Tibial artery (tissue), 4 donors: ENCODE results near the gene DIAPH3.

Experiments
- DNase-seq, 2 donors: peaks; one replicate each; pipeline ENCODE4 v3.0.0-alpha.2; 2019
- H3K27ac ChIP-seq, 2 donors: fragments of 200-600 bp; sonication (generic) in 1 of 2; 1 replicate in 1 of 2; 2 replicates in 1 of 2; pipeline ENCODE4 v1.5.1; 2018 to 2019; ENCODE audit warnings: mild to moderate bottlenecking in 1 of 2
- H3K27me3 ChIP-seq, 2 donors: fragments of 200-600 bp; sonication (generic) in 1 of 2; one replicate each; pipeline versions ENCODE4 v1.5.1 to v1.6.0; 2016 to 2019
- H3K36me3 ChIP-seq, 3 donors: fragments of 200-600 bp; sonication (generic) in 2 of 3; one replicate each; pipeline ENCODE4 v1.5.1; 2016 to 2019; ENCODE audit warnings: mild to moderate bottlenecking in 2 of 3
- H3K4me1 ChIP-seq, 4 donors: fragments of 200-600 bp; sonication (generic) in 2 of 4; 1 replicate in 3 of 4; 2 replicates in 1 of 4; pipeline ENCODE4 v1.5.1; 2016 to 2019
- H3K4me3 ChIP-seq, 2 donors: fragments of 200-600 bp; sonication (generic) in 1 of 2; 1 replicate in 1 of 2; 2 replicates in 1 of 2; pipeline ENCODE4 v1.5.1; 2018 to 2019; ENCODE audit warnings: mild to moderate bottlenecking in 2 of 2
- H3K9me3 ChIP-seq, 3 donors: fragments of 200-600 bp; sonication (generic) in 1 of 3; one replicate each; pipeline ENCODE4 v1.5.1; 2016 to 2019
- intact Hi-C: fragments of 100-400 bp; cut with DNase I; formaldehyde crosslinking; loops from one replicate; pipeline ENCODE4 v1.15.0; 2023; ENCODE audit warnings: low total_unique reads
- TF ChIP-seq, protein P1 (sequence below), 2 experiments: fragments of 200-600 bp in 1 of 2; fragments of 450-650 bp in 1 of 2; IDR thresholded peaks; one replicate each; pipeline ENCODE4 v1.5.1; 2017 to 2019; ENCODE audit warnings: antibody characterized with exemption in 2 of 2, mild to moderate bottlenecking in 1 of 2, moderate library complexity in 1 of 2

The DIAPH3 gene

DNA sequence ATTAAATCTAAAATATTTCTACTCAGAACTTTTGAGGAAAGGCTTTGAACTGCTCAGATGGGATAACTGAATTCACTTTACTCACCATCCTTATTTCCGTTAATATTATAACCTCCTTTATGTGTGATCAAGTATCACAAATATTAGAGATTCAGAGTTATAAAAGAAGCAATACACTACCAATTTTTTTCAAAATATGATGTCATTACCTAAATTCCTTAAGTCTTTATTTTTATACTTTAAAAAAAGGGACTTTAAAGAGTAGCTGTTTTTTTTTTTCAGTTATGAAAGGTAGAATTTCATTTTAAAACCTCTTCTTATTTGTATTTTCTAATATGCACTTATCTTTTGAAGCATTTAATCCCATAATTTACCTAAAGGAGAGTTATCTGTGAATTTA, 239.5 kb downstream of the DIAPH3 start:
- Histone ChIP-seq H3K36me3 (no peaks in the 10 kb centered on the region), H3K27ac (no peak overlapping the region), H3K27me3 (no peaks in the 10 kb centered on the region), H3K4me1 (no peaks in the 10 kb centered on the region), H3K9me3 (peaks cover 3 to 5% (median 3%) of the 10 kb centered on the region in 3 donors), H3K4me3 (no peak overlapping the region)
- TF ChIP-seq, protein P1, sequence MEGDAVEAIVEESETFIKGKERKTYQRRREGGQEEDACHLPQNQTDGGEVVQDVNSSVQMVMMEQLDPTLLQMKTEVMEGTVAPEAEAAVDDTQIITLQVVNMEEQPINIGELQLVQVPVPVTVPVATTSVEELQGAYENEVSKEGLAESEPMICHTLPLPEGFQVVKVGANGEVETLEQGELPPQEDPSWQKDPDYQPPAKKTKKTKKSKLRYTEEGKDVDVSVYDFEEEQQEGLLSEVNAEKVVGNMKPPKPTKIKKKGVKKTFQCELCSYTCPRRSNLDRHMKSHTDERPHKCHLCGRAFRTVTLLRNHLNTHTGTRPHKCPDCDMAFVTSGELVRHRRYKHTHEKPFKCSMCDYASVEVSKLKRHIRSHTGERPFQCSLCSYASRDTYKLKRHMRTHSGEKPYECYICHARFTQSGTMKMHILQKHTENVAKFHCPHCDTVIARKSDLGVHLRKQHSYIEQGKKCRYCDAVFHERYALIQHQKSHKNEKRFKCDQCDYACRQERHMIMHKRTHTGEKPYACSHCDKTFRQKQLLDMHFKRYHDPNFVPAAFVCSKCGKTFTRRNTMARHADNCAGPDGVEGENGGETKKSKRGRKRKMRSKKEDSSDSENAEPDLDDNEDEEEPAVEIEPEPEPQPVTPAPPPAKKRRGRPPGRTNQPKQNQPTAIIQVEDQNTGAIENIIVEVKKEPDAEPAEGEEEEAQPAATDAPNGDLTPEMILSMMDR (IDR thresholded peaks at IDR 0.05), result no peak
- DNase-seq, result no peak
- intact Hi-C loops, result no loop called here

DNA sequence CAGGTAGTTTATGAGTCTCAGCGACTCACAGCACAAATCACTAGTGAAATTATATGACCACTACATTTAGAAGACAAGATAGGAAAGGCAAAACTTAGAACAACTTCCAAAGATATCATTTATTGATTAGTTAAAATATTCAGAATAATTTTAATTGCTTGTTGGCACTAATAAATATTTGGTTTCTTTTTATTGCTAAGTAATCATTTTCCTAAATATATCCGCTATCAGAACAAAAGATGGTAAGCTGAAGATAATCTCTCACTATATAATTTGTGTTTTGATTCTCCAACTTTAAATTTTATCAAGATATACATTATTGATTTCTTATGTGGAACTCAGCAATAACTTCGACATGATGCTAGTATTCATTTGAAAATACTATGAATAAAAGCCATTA, 248.5 kb downstream of the DIAPH3 start:
- Histone ChIP-seq H3K4me1 (no peaks in the 10 kb centered on the region), H3K27ac (no peak overlapping the region), H3K4me3 (no peak overlapping the region), H3K36me3 (no peaks in the 10 kb centered on the region), H3K9me3 (no peaks in the 10 kb centered on the region), H3K27me3 (no peaks in the 10 kb centered on the region)
- no peak for DNase-seq
- intact Hi-C loops, result no loop called here
- TF ChIP-seq, protein P1 (IDR thresholded peaks at IDR 0.05), result no peak

DNA sequence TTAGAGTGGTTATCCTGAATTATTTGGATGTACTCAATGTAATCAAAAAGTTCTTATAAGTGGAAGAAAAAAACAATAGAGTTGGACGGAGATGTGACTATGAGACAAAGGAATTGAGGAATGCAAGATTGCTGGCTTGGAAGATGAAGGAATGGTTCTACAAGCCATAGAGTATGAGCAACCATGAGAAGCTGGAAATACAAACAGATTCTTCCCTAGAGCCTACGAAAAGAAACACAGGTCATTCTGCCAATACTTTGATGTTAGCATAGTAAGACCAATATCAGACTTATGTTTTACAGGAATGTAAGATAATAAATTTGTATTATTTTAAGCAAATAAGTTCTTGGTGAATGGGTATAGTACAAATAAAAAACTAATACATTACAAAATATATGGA, 249.2 kb downstream of the DIAPH3 start:
- Histone ChIP-seq H3K4me3 (no peak overlapping the region), H3K4me1 (no peaks in the 10 kb centered on the region), H3K27ac (no peak overlapping the region), H3K36me3 (no peaks in the 10 kb centered on the region), H3K27me3 (no peaks in the 10 kb centered on the region), H3K9me3 (no peaks in the 10 kb centered on the region)
- TF ChIP-seq, protein P1 (IDR thresholded peaks at IDR 0.05), result no peak
- DNase-seq, result no peak
- intact Hi-C loops, result no loop called here

DNA sequence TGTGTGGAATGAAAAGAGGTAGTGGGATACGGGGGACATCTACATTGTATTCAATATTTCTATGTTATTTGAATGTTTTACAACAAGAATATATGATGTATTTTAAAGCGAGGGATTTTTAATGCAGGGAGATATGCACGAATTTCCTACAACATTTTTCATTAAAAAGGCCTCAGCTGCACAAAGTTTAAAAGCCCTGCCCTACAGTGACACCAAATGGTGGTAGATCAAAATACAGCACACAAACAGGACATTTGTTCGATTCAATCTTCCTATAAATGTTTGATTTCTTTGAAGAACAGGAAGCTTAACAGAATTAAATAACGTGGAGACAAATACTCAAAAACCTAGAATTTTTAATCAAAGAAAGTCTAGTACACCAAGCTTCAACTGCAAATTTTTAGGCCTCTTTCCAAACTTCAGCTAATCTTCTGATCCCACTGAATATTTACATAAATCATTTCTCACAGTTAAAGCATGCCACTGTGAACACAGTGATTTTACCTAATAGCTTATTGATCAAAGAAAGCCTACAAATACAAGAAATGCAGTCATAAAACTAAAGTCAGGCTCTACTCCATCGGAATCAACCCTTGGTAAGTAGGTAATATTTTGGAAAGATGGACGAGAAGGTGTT, 257.2 kb downstream of the DIAPH3 start:
- TF ChIP-seq, protein P1 (IDR thresholded peaks at IDR 0.05), result peak; percentile 54 to 60
- Histone ChIP-seq H3K4me3 (no peak overlapping the region), H3K36me3 (no peaks in the 10 kb centered on the region), H3K9me3 (no peaks in the 10 kb centered on the region), H3K4me1 (no peaks in the 10 kb centered on the region), H3K27me3 (no peaks in the 10 kb centered on the region), H3K27ac (no peak overlapping the region)
- DNase-seq, result no peak
- intact Hi-C loops, result no loop called here

DNA sequence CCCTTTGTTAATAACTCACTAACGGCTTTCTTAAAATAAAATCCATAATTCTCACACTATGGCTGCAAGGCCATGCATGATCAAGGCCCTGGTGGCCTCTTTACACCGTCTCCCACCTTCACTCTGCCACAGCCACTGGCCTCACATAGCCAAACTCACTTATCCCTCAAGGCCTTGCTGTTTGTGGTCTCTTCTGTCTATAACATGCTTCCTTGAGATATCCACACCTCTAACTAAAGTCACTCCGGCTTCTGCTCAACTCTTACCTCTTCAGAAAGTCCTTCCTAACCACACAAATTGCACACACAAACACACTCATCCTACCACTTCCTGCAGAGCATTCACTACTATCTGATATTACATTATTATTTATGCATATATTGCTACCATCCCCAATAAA, 262.5 kb downstream of the DIAPH3 start:
- H3K27me3 ChIP-seq, result no peaks in the 10 kb centered on the region
- H3K9me3 ChIP-seq, result no peaks in the 10 kb centered on the region
- no peak for DNase-seq
- intact Hi-C loops, result loop anchor here (5.0 kb wide), 1 partner anchor 224 kb away; no protein-coding TSS in a partner anchor
- TF ChIP-seq, protein P1 (IDR thresholded peaks at IDR 0.05), result no peak
- H3K27ac ChIP-seq, result no peak overlapping the region
- H3K36me3 ChIP-seq, result no peaks in the 10 kb centered on the region
- no peaks in the 10 kb centered on the region for H3K4me1 ChIP-seq
- H3K4me3 ChIP-seq, result no peak overlapping the region

DNA sequence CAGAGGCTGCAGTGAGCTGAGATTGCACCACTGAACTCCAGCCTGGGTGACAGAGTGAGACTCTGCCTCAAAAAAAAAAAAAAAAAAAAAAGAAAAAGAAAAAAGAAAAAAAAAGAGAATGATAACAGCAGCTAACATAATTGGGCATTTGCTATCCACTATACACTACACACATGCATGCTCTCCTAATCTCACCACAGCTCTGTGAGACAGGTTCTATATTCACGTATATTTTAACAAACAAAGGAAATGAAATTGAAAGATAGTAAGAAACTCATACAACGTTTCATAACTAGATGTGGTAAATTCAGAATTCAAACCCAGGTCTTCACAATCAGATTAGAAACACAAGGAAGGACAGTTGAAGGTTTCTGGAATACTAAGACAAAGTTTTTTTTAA, 265.7 kb downstream of the DIAPH3 start:
- H3K27me3 ChIP-seq, result no peaks in the 10 kb centered on the region
- TF ChIP-seq, protein P1 (IDR thresholded peaks at IDR 0.05), result no peak
- DNase-seq, result no peak

More for the DNA sequence above, 265.7 kb downstream of the DIAPH3 start:
- Histone ChIP-seq H3K4me3 (no peak overlapping the region), H3K4me1 (no peaks in the 10 kb centered on the region), H3K27ac (no peak overlapping the region), H3K36me3 (no peaks in the 10 kb centered on the region), H3K9me3 (no peaks in the 10 kb centered on the region)
- intact Hi-C loops, result no loop called here
